AG04449 (cell line): Measurements from ENCODE around the gene PEF1.

Source experiments
- CTCF ChIA-PET: fragments of 350-600 bp; formaldehyde crosslinking; extraction: SDS; loops from one replicate; lab custom pipeline; 2021; ENCODE audit warnings: antibody characterized with exemption; lab: Yijun Ruan, JAX
- POLR2A ChIA-PET: fragments of 400-600, 350-600 bp; formaldehyde crosslinking; extraction: SDS; loops from one replicate; lab custom pipeline; 2020; ENCODE audit warnings: antibody characterized with exemption, inconsistent platforms; lab: Yijun Ruan, JAX
- DNase-seq: peaks from one replicate; pipeline ENCODE4 v3.0.0-alpha.2; 2010; ENCODE audit warnings: low read depth, low spot score
- H3K4me3 ChIP-seq: 2 replicates; pipeline ENCODE4 v1.5.1; 2011; ENCODE audit warnings: low read depth, mild to moderate bottlenecking, control low read depth, low read length
- CTCF ChIP-seq: IDR thresholded peaks from one replicate; pipeline ENCODE4 v1.5.1; 2011; ENCODE audit warnings: mild to moderate bottlenecking, moderate library complexity, low read length, control low read depth, inconsistent platforms; ENCODE audit not compliant: insufficient read depth; ENCODE audit errors: missing control alignments

The PEF1 gene

GRCh38 chr1:31644560-31645273 lies at the start of gene PEF1:
Gene PEF1 (minus strand): TSS chr1:31644876. CDS start chr1:31644864, 12 bp downstream.
- CTCF ChIA-PET: interaction anchor here (0.9 to 3.5 kb wide), 6 partner anchors 12 to 144 kb away, joined by 3 to 22 read pairs (median 6); no protein-coding TSS in a partner anchor
- TF ChIP-seq CTCF: no peak
- POLR2A ChIA-PET: interaction anchor here (0.8 to 1.9 kb wide), 8 partner anchors 53 to 154 kb away, joined by 3 to 8 read pairs (median 3); partner anchors contain the start of gene COL16A1
- peak within 1 kb of the TSS; percentile 98 for H3K4me3 ChIP-seq
- peak; percentile 82 for DNase-seq

- ChIA-PET CTCF (interaction anchor here (0.7 to 1.2 kb wide), 2 partner anchors 12 to 24 kb away, joined by 3 read pairs; no protein-coding TSS in a partner anchor), POLR2A (interaction anchor here (0.6 kb wide), 1 partner anchor 71 kb away, joined by 3 read pairs; no protein-coding TSS in a partner anchor)
Measured at GRCh38 chr1:31693231-31693630, 48.6 kb upstream of the PEF1 start.

GRCh38 chr1:31691951-31692350 lies 47.3 kb upstream of the PEF1 start:
- ChIA-PET CTCF (interaction anchor here (1.0 to 2.6 kb wide), 4 partner anchors 9 to 54 kb away, joined by 3 to 10 read pairs (median 6); no protein-coding TSS in a partner anchor), POLR2A (no interaction called here)
- H3K4me3 ChIP-seq: no peak overlapping the region
- no peak for DNase-seq
- no peak for TF ChIP-seq CTCF

More at GRCh38 chr1:31693231-31693630, 48.6 kb upstream of the PEF1 start:
- TF ChIP-seq CTCF: no peak
- no peak overlapping the region for H3K4me3 ChIP-seq
- DNase-seq: no peak

- no peak for TF ChIP-seq CTCF
- POLR2A ChIA-PET: interaction anchor here (2.0 kb wide), 1 partner anchor 10 kb away, joined by 23 read pairs; no protein-coding TSS in a partner anchor
- CTCF ChIA-PET: interaction anchor here (1.0 to 2.6 kb wide), 6 partner anchors 9 to 54 kb away, joined by 3 to 10 read pairs (median 4); partner anchors contain the start of gene COL16A1
- no peak for DNase-seq
- no peak overlapping the region for H3K4me3 ChIP-seq
Measured at GRCh38 chr1:31691446-31691845, 46.8 kb upstream of the PEF1 start.

- CTCF ChIA-PET: interaction anchor here (0.7 to 2.6 kb wide), 10 partner anchors 9 to 55 kb away, joined by 3 to 10 read pairs (median 4); partner anchors contain the start of gene COL16A1
- DNase-seq: no peak
- POLR2A ChIA-PET: interaction anchor here (0.7 to 2.0 kb wide), 5 partner anchors 10 to 44 kb away, joined by 3 to 23 read pairs (median 4); partner anchors contain the start of gene COL16A1
- no peak overlapping the region for H3K4me3 ChIP-seq
- no peak for TF ChIP-seq CTCF
Measured at GRCh38 chr1:31690921-31691320, 46.2 kb upstream of the PEF1 start.
